ENCODE results near the gene KIRREL2. TPM values are rescaled to one million over a fixed set of nuclear protein-coding genes. Genes with fewer than 3 reads are reported as not detected.

The KIRREL2 gene
- total RNA-seq, 1 donor from 2014 or later = 2.1 TPM

DNA sequence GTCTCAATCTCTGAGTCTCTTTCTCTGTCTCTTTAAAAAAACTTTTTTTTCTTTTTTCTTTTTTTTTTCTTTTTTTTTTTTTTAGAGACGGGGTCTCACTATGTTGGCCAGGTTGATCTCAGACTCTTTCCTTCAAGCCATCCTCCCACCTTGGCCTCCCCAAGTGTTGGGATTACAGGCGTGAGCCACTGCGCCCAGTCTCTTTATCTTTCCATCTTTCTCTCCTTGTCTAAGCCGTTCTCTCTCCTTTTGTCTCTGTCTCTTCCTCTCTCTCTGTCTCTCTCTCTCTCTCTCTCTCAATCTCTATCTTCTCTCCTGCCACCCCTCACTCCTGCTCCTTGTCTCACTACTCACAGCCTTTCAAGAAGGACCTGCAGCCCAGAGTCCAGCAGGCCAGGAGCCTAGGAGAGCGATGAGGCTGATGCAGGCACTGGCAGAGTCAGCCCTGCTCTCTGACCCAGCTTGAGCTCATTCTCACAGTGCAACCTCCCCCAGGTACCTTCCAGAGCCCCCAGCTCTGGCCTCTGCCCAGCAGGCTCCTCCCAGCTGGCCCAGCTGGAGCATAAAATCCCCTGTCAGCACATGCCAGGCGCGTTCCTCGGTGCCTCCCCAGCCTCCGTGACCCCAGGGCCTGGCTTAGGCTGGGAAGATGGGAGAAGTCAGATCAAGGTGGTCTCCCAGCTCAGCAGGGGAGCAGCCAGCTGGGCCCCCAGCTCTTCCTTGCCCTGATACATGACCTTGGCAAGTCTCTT lies 4.5 kb upstream of the KIRREL2 start, which contains the start of gene NPHS1:
TSS of gene NPHS1 (minus strand) at position 476 of the 752 bp plus-strand sequence. CDS start 667 bp downstream, outside the sequence.
- no peak for DNase-seq
- Mint-ChIP-seq H3K9me3 (no peaks in the 10 kb centered on the region), H3K36me3 (ENCODE audit: low read depth) (no peaks in the 10 kb centered on the region), H3K27me3 (peaks cover 52% of the 10 kb centered on the region), H3K4me1 (peaks cover 5% of the 10 kb centered on the region), H3K4me3 (no peak within 1 kb of the TSS), H3K27ac (no peak within 1 kb of the TSS)
- intact Hi-C loops (cut with micrococcal nuclease) = no loop called here

- no peak for DNase-seq
- Mint-ChIP-seq H3K9me3 (no peaks in the 10 kb centered on the region), H3K4me3 (no peak overlapping the region), H3K4me1 (peaks cover 5% of the 10 kb centered on the region), H3K27ac (no peak overlapping the region), H3K36me3 (ENCODE audit: low read depth) (no peaks in the 10 kb centered on the region), H3K27me3 (peaks cover 52% of the 10 kb centered on the region)
- intact Hi-C loops (cut with micrococcal nuclease) = no loop called here
Measured at GRCh38 chr19:35853038-35853756, 3.5 kb upstream of the KIRREL2 start.

- intact Hi-C loops (cut with micrococcal nuclease) = no loop called here
- Mint-ChIP-seq H3K27ac (no peak overlapping the region), H3K36me3 (ENCODE audit: low read depth) (no peaks in the 10 kb centered on the region), H3K4me3 (peak overlapping the region; percentile 1), H3K27me3 (peaks cover 60% of the 10 kb centered on the region), H3K9me3 (no peaks in the 10 kb centered on the region), H3K4me1 (peaks cover 6% of the 10 kb centered on the region)
- DNase-seq = no peak
Measured at GRCh38 chr19:35858311-35858710, 1.6 kb downstream of the KIRREL2 start.

DNA sequence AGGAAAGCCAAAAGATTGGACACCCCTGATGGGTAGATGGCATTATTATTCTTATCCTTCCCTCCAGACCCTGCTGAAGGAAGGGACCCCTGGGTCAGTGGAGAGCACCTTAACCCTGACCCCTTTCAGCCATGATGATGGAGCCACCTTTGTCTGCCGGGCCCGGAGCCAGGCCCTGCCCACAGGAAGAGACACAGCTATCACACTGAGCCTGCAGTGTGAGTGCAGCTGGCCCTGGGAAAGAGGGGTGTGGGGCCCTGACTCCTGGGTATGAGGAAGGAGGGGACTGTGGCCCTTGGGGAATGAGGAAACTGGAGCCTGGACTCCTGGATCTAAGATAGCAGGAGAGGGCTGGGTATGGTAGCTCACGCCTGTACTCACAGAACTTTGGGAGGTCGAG lies 2.7 kb downstream of the KIRREL2 start:
- no peaks in the 10 kb centered on the region for H3K9me3 Mint-ChIP-seq
- H3K4me3 Mint-ChIP-seq = no peak overlapping the region
- no peaks in the 10 kb centered on the region for H3K36me3 Mint-ChIP-seq (ENCODE audit: low read depth)
- no peak for DNase-seq
- intact Hi-C loops (cut with micrococcal nuclease) = no loop called here
- H3K27me3 Mint-ChIP-seq = peaks cover 57% of the 10 kb centered on the region
- H3K4me1 Mint-ChIP-seq = peaks cover 6% of the 10 kb centered on the region
- no peak overlapping the region for H3K27ac Mint-ChIP-seq

DNA sequence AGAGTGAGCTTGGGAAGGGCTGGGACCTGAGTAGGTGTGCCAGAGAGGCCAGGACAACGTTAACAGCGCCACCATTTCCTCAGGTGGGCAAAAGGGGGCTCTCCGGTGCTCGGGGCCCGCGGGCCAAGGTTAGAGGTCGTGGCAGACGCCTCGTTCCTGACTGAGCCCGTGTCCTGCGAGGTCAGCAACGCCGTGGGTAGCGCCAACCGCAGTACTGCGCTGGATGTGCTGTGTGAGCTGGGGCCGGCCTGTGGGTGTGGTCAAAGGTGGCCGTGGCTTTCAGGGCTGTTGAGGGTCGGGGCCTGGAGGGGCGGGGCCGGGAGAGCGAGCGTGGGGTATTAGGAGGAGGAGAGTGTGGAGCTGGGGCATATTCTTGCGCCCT lies 3.7 kb downstream of the KIRREL2 start:
- peaks cover 47% of the 10 kb centered on the region for H3K27me3 Mint-ChIP-seq
- no peak overlapping the region for H3K27ac Mint-ChIP-seq
- no peaks in the 10 kb centered on the region for H3K36me3 Mint-ChIP-seq (ENCODE audit: low read depth)
- H3K9me3 Mint-ChIP-seq = no peaks in the 10 kb centered on the region
- no peak for DNase-seq
- intact Hi-C loops (cut with micrococcal nuclease) = no loop called here
- H3K4me1 Mint-ChIP-seq = peaks cover 6% of the 10 kb centered on the region
- no peak overlapping the region for H3K4me3 Mint-ChIP-seq

DNA sequence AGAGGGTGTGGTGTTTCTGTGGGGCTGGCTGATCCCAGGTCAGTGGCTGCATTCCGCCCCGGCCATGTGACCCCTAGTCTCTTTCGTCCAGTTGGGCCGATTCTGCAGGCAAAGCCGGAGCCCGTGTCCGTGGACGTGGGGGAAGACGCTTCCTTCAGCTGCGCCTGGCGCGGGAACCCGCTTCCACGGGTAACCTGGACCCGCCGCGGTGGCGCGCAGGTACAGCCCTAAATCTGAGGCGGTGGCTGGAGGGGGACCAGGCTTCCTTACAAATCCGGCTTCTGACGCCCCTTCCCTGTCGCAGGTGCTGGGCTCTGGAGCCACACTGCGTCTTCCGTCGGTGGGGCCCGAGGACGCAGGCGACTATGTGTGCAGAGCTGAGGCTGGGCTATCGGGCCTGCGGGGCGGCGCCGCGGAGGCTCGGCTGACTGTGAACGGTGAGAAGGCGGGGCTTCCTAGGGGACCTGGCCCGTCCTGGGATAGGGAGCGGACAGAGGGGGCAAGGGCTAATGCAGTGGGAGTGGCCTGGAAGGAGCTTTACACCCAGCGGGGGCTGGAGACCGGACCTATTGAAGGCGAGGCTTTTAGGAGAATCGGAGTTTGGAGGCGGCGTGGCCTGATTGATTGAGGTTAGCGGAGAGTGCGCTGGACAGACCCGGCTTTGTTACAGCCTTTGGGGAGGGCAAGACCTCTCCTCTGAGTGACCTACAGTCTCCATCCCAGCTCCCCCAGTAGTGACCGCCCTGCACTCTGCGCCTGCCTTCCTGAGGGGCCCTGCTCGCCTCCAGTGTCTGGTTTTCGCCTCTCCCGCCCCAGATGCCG lies 4.3 kb downstream of the KIRREL2 start:
- H3K36me3 Mint-ChIP-seq (ENCODE audit: low read depth) = no peaks in the 10 kb centered on the region
- no peak for DNase-seq
- H3K9me3 Mint-ChIP-seq = no peaks in the 10 kb centered on the region
- H3K27me3 Mint-ChIP-seq = peaks cover 46% of the 10 kb centered on the region
- intact Hi-C loops (cut with micrococcal nuclease) = no loop called here
- no peak overlapping the region for H3K27ac Mint-ChIP-seq
- H3K4me1 Mint-ChIP-seq = peaks cover 6% of the 10 kb centered on the region
- H3K4me3 Mint-ChIP-seq = no peak overlapping the region

- peaks cover 6% of the 10 kb centered on the region for H3K4me1 Mint-ChIP-seq
- no peak overlapping the region for H3K4me3 Mint-ChIP-seq
- no peaks in the 10 kb centered on the region for H3K36me3 Mint-ChIP-seq (ENCODE audit: low read depth)
- H3K27me3 Mint-ChIP-seq = peaks cover 51% of the 10 kb centered on the region
- no peak for DNase-seq
- intact Hi-C loops (cut with micrococcal nuclease) = no loop called here
- no peak overlapping the region for H3K27ac Mint-ChIP-seq
- H3K9me3 Mint-ChIP-seq = no peaks in the 10 kb centered on the region
Measured at GRCh38 chr19:35861640-35862160, 5.0 kb downstream of the KIRREL2 start.

DNA sequence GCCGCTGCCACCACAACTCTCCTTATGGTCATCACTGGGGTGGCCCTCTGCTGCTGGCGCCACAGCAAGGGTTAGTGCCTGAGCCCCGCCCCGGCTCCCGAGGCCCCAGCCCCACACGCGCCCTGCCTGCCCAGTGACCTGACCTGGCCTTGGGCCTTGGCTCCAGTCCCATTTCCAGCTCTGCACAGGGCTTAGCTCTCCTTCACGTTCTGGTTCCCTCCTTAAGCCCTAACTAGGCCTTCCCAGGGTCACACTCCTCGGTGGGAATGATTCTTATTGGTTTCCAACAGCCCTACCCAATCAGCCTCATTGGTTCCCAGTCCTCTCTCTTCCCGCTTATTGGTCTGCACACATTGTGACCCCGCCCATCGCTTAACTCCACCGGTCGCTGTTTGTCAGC lies 5.8 kb downstream of the KIRREL2 start:
- Mint-ChIP-seq H3K9me3 (no peaks in the 10 kb centered on the region), H3K36me3 (ENCODE audit: low read depth) (no peaks in the 10 kb centered on the region), H3K27ac (no peak overlapping the region), H3K4me3 (no peak overlapping the region), H3K27me3 (peaks cover 50% of the 10 kb centered on the region), H3K4me1 (peaks cover 3% of the 10 kb centered on the region)
- no peak for DNase-seq
- intact Hi-C loops (cut with micrococcal nuclease) = no loop called here

- H3K36me3 Mint-ChIP-seq (ENCODE audit: low read depth) = no peaks in the 10 kb centered on the region
- no peak for DNase-seq
- no peak overlapping the region for H3K27ac Mint-ChIP-seq
- H3K27me3 Mint-ChIP-seq = peaks cover 53% of the 10 kb centered on the region
- intact Hi-C loops (cut with micrococcal nuclease) = no loop called here
- H3K9me3 Mint-ChIP-seq = no peaks in the 10 kb centered on the region
- no peak overlapping the region for H3K4me3 Mint-ChIP-seq
- peaks cover 8% of the 10 kb centered on the region for H3K4me1 Mint-ChIP-seq
Measured at GRCh38 chr19:35863018-35863417, 6.3 kb downstream of the KIRREL2 start.

- intact Hi-C loops (cut with micrococcal nuclease) = loop anchor here (5.0 kb wide), 1 partner anchor 91 kb away; the partner anchor contains the start of gene ARHGAP33
- peaks cover 25% of the 10 kb centered on the region for H3K27me3 Mint-ChIP-seq
- H3K27ac Mint-ChIP-seq = no peak within 1 kb of the TSS
- peak; percentile 94 for DNase-seq
- no peaks in the 10 kb centered on the region for H3K9me3 Mint-ChIP-seq
- peaks cover 18% of the 10 kb centered on the region for H3K4me1 Mint-ChIP-seq
- peaks cover 2% of the 10 kb centered on the region for H3K36me3 Mint-ChIP-seq (ENCODE audit: low read depth)
- H3K4me3 Mint-ChIP-seq = peak within 1 kb of the TSS; percentile 70
Measured at GRCh38 chr19:35868172-35868822, 11.6 kb downstream of the KIRREL2 start, which contains the start of gene APLP1. APLP1 (plus strand) TSS chr19:35868574; CDS start chr19:35868637, 63 bp downstream.

- intact Hi-C loops (cut with micrococcal nuclease) = loop anchor here (5.0 kb wide), 1 partner anchor 92 kb away; the partner anchor contains the start of gene ARHGAP33
- Mint-ChIP-seq H3K27me3 (peaks cover 25% of the 10 kb centered on the region), H3K4me1 (peaks cover 18% of the 10 kb centered on the region), H3K9me3 (no peaks in the 10 kb centered on the region), H3K27ac (no peak overlapping the region), H3K4me3 (peak overlapping the region; percentile 70), H3K36me3 (ENCODE audit: low read depth) (peaks cover 2% of the 10 kb centered on the region)
- no peak for DNase-seq
Measured at GRCh38 chr19:35868823-35869326, 12.2 kb downstream of the KIRREL2 start.

- peaks cover 2% of the 10 kb centered on the region for H3K36me3 Mint-ChIP-seq (ENCODE audit: low read depth)
- peak overlapping the region; percentile 56 for H3K27ac Mint-ChIP-seq
- peaks cover 18% of the 10 kb centered on the region for H3K4me1 Mint-ChIP-seq
- H3K9me3 Mint-ChIP-seq = no peaks in the 10 kb centered on the region
- peak; percentile 96 for DNase-seq
- intact Hi-C loops (cut with micrococcal nuclease) = loop anchor here (1.0 to 5.0 kb wide), 2 partner anchors 31 to 92 kb away; partner anchors contain the start of genes ARHGAP33 and NFKBID
- H3K4me3 Mint-ChIP-seq = peak overlapping the region; percentile 94
- peaks cover 25% of the 10 kb centered on the region for H3K27me3 Mint-ChIP-seq
Measured at GRCh38 chr19:35869327-35870123, 12.8 kb downstream of the KIRREL2 start.

Measured in activated CD4-positive, alpha-beta T cell treated with anti-CD3 and anti-CD28 coated beads, Interleukin-2, amount 10 ng/mL, durations not matched to agents 24 days and 14 days (primary cell).